K562 (cell line): Measurements from ENCODE around the gene CXorf65. TPM values are rescaled to one million over a fixed set of nuclear protein-coding genes. Genes with fewer than 3 reads are reported as not detected.
A peak's percentile ranks its signal among the peaks of the same experiment; 100 is the strongest.

Source experiments
- ATAC-seq: fragments of 200-7000 bp; cut with Tn5 transposase; 3 replicates; pipeline ENCODE4 v1.9.1; 2020; ENCODE audit warnings: moderate library complexity
- BruUV-seq: library from RNA; stranded (reverse); fragments of 400-500 nt; replicated peaks from 2 replicates; lab custom pipeline; 2021; lab: Mats Ljungman, UMichigan
- CTCF ChIA-PET: fragments of 300-600 bp; formaldehyde crosslinking; extraction: SDS; loops from one replicate; lab custom pipeline; 2021; ENCODE audit warnings: low intra/inter-chr PET ratio; lab: Yijun Ruan, JAX
- POLR2A ChIA-PET: fragments of 300-600, 350-650 bp; sonication (Branson Sonifier 250); formaldehyde crosslinking; extraction: SDS; loops from one replicate; lab custom pipeline; 2021; ENCODE audit warnings: antibody characterized with exemption, inconsistent platforms; lab: Yijun Ruan, JAX
- DNase-seq, 4 experiments: peaks; one replicate each; pipeline versions ENCODE4 v3.0.0 to v3.0.0-alpha.2; 2011 to 2018; ENCODE audit warnings: low spot score in 3 of 4, mixed read lengths in 3 of 4; ENCODE audit errors: extremely low read depth in 1 of 4
- FAIRE-seq: peaks from 2 replicates; lab custom pipeline; 2011; peaks lifted over from hg19 to GRCh38; lab: Jason Lieb, UNC
- H2AFZ ChIP-seq: 2 replicates; pipeline ENCODE4 v1.6.0; 2011; ENCODE audit warnings: low read depth, low read length, control low read depth, inconsistent platforms
- H3K27ac ChIP-seq: fragments of 200-600 bp; 3 replicates; pipeline ENCODE4 v1.8.0; 2011; ENCODE audit warnings: low read depth, mild to moderate bottlenecking, control low read depth, inconsistent platforms, low read length, moderate library complexity, mixed read lengths; ENCODE audit errors: extremely low read depth
- H3K27me3 ChIP-seq, 2 experiments: fragments of 300-600 bp in 1 of 2; 2 replicates in 1 of 2; 3 replicates in 1 of 2; pipeline versions ENCODE4 v1.6.0 to v1.8.0; 2011; ENCODE audit warnings: inconsistent platforms in 2 of 2, low read length in 2 of 2, mild to moderate bottlenecking in 1 of 2, mixed read lengths in 1 of 2, moderate library complexity in 1 of 2; ENCODE audit not compliant: control insufficient read depth in 2 of 2, insufficient read depth in 2 of 2
- H3K36me3 ChIP-seq: fragments of 300-600 bp; 3 replicates; pipeline ENCODE4 v1.8.0; 2011; ENCODE audit warnings: mild to moderate bottlenecking, low read length, inconsistent platforms; ENCODE audit not compliant: control insufficient read depth, insufficient read depth
- H3K4me1 ChIP-seq, 2 experiments: fragments of 200-600 bp in 1 of 2; replicated peaks in 1 of 2; 2 replicates in 1 of 2; 3 replicates in 1 of 2; pipeline versions ENCODE4 v1.5.1 to v1.8.0; 2011; ENCODE audit warnings: inconsistent platforms in 2 of 2, low read length in 2 of 2, mild to moderate bottlenecking in 1 of 2, mixed read lengths in 1 of 2, moderate library complexity in 1 of 2; ENCODE audit not compliant: control insufficient read depth in 2 of 2, insufficient read depth in 2 of 2
- H3K4me2 ChIP-seq: 2 replicates; pipeline ENCODE4 v1.6.1; 2011; ENCODE audit warnings: low read length, control low read depth, inconsistent platforms, mixed read lengths; ENCODE audit not compliant: insufficient read depth
- H3K4me3 ChIP-seq: fragments of 200-600 bp; sonication (generic), shearing (Covaris generic); 2 replicates; pipeline ENCODE4 v1.5.1; 2016; ENCODE audit warnings: control low read depth, inconsistent platforms
- H3K79me2 ChIP-seq: fragments of 200-600 bp; 3 replicates; pipeline ENCODE4 v1.8.0; 2011; ENCODE audit warnings: low read length, inconsistent platforms; ENCODE audit not compliant: control insufficient read depth, insufficient read depth
- H3K9ac ChIP-seq, 2 experiments: 2 replicates each; pipeline versions ENCODE4 v1.6.0 to v1.6.1; 2011; ENCODE audit warnings: low read depth in 2 of 2, low read length in 2 of 2, control low read depth in 1 of 2, inconsistent platforms in 1 of 2, mild to moderate bottlenecking in 1 of 2, mixed read lengths in 1 of 2; ENCODE audit not compliant: insufficient read depth in 1 of 2
- H3K9me1 ChIP-seq: one replicate; pipeline ENCODE4 v1.6.0; 2011; ENCODE audit warnings: inconsistent platforms, mild to moderate bottlenecking, low read length, moderate library complexity; ENCODE audit not compliant: control insufficient read depth, insufficient read depth
- H3K9me3 ChIP-seq: replicated peaks from 2 replicates; pipeline ENCODE4 v1.5.1; 2011; ENCODE audit warnings: low read depth, low read length, inconsistent platforms; ENCODE audit not compliant: control insufficient read depth, insufficient read depth
- H4K20me1 ChIP-seq: replicated peaks from 2 replicates; pipeline ENCODE4 v1.6.1; 2011; ENCODE audit warnings: low read length, inconsistent platforms, mixed read lengths; ENCODE audit not compliant: control insufficient read depth, insufficient read depth
- ADNP ChIP-seq: fragments of 200-800 bp; sonication (Bioruptor generic); IDR thresholded peaks from 2 replicates; pipeline ENCODE4 v1.6.1; 2016; ENCODE audit warnings: missing genetic modification characterization, missing compliant biosample characterization
- ARID1B ChIP-seq: fragments of 450-650 bp; IDR thresholded peaks from 2 replicates; pipeline ENCODE4 v1.6.1; 2016; ENCODE audit warnings: antibody characterized with exemption, mild to moderate bottlenecking, inconsistent platforms
- ATF7 ChIP-seq: fragments of 450-650 bp; IDR thresholded peaks from 2 replicates; pipeline ENCODE4 v1.7.1; 2014; ENCODE audit warnings: mild to moderate bottlenecking, moderate library complexity
- CGGBP1 ChIP-seq: fragments of 250-450 bp; sonication (Bioruptor Pico); IDR thresholded peaks from 2 replicates; pipeline ENCODE4 v1.9.0; 2021; ENCODE audit warnings: mild to moderate bottlenecking
- CXXC5 ChIP-seq: fragments of 250-450 bp; sonication (Bioruptor Pico); IDR thresholded peaks from 2 replicates; pipeline ENCODE4 v1.8.0; 2022; ENCODE audit warnings: inconsistent platforms, mild to moderate bottlenecking, moderate library complexity
- ESRRB ChIP-seq: fragments of 250-450 bp; sonication (Bioruptor Pico); IDR thresholded peaks from 2 replicates; pipeline ENCODE4 v1.5.0; 2020; ENCODE audit warnings: mild to moderate bottlenecking, moderate library complexity, borderline replicate concordance
- GATAD2A ChIP-seq: fragments of 450-650 bp; IDR thresholded peaks from 2 replicates; pipeline ENCODE4 v1.6.1; 2017
- GTF2E2 ChIP-seq: fragments of 200-800 bp; sonication (Bioruptor generic); IDR thresholded peaks from 2 replicates; pipeline ENCODE4 v1.6.1; 2016; ENCODE audit warnings: missing genetic modification characterization, missing compliant biosample characterization
- HBP1 ChIP-seq: fragments of 450-650 bp; formaldehyde crosslinking; IDR thresholded peaks from 2 replicates; pipeline ENCODE4 v1.4.0; 2022; ENCODE audit warnings: missing genetic modification characterization
- HNRNPL ChIP-seq: fragments of 200-400 bp; formaldehyde crosslinking; IDR thresholded peaks from 2 replicates; pipeline ENCODE4 v1.6.1; 2017; ENCODE audit warnings: low read depth, mild to moderate bottlenecking, low read length
- HNRNPUL1 ChIP-seq: fragments of 200-400 bp; formaldehyde crosslinking; IDR thresholded peaks from 2 replicates; pipeline ENCODE4 v1.6.1; 2017; ENCODE audit warnings: low read length
- KDM1A ChIP-seq, 2 experiments: fragments of 450-650 bp; IDR thresholded peaks; 2 replicates each; pipeline ENCODE4 v1.6.1; 2016; ENCODE audit warnings: mild to moderate bottlenecking in 2 of 2
- KLF10 ChIP-seq: fragments of 250-450 bp; sonication (Bioruptor Pico); IDR thresholded peaks from 2 replicates; pipeline ENCODE4 v1.6.1; 2021; ENCODE audit warnings: matching md5 sums
- MAZ ChIP-seq, 2 experiments: fragments of 450-650 bp in 1 of 2; sonication (generic) in 1 of 2; formaldehyde crosslinking; IDR thresholded peaks in 1 of 2; conservative IDR thresholded peaks in 1 of 2; 2 replicates each; pipeline versions ENCODE4 v1.4.0 to v1.5.0; 2020; ENCODE audit warnings: mild to moderate bottlenecking in 1 of 2, missing genetic modification reagents in 1 of 2
- RBBP5 ChIP-seq: fragments of 200-600 bp; sonication (generic); IDR thresholded peaks from 2 replicates; pipeline ENCODE4 v1.6.1; 2012; ENCODE audit warnings: borderline replicate concordance, mild to moderate bottlenecking, low read length, control low read depth, inconsistent platforms; ENCODE audit not compliant: insufficient read depth, poor library complexity, severe bottlenecking
- SAFB2 ChIP-seq: fragments of 200-400 bp; formaldehyde crosslinking; IDR thresholded peaks from 2 replicates; pipeline ENCODE4 v1.6.1; 2018; ENCODE audit warnings: borderline replicate concordance, low read length, low read depth, moderate library complexity; ENCODE audit not compliant: severe bottlenecking
- SAP30 ChIP-seq: fragments of 200-600 bp; sonication (generic); IDR thresholded peaks from 2 replicates; pipeline ENCODE4 v1.6.1; 2012; ENCODE audit warnings: borderline replicate concordance, low read depth, mild to moderate bottlenecking, moderate library complexity, low read length, control low read depth, inconsistent platforms; ENCODE audit not compliant: insufficient read depth, poor library complexity, severe bottlenecking
- ZFPM2 ChIP-seq: fragments of 250-450 bp; sonication (Bioruptor Pico); IDR thresholded peaks from 2 replicates; pipeline ENCODE4 v1.5.1; 2022; ENCODE audit warnings: mild to moderate bottlenecking
- WGBS: fragments of 100-300 bp; shearing (Covaris generic); methylation state at CpG from one replicate; pipeline ENCODE4 v1.1.6; 2016; ENCODE audit warnings: low coverage, mixed read lengths; ENCODE audit not compliant: insufficient coverage; ENCODE audit errors: missing lambda C conversion rate; 5-methylcytosine and 5-hydroxymethylcytosine counted together
- in situ Hi-C: fragments of 300-500 bp; cut with MboI; formaldehyde crosslinking; loops from 4 replicates; pipeline ENCODE4 v1.15.0; 2018; ENCODE audit warnings: inconsistent platforms, mixed read lengths
- intact Hi-C: fragments of 100-400 bp; cut with micrococcal nuclease; formaldehyde crosslinking; loops from 2 replicates; pipeline ENCODE4 v1.14.2; 2022
- polyA plus RNA-seq, 8 experiments: library from polyadenylated mRNA; depleted of rRNA in 4 of 8; stranded (reverse) in 5 of 8; unstranded in 3 of 8; fragments of >200 nt; fragmentation: Nextera tagmentation in 2 of 8; fragmentation: Illumina TruSeq in 1 of 8; extraction: Ambion mirVana in 2 of 8; extraction: Trizol in 1 of 8; gene quantifications; 2 replicates each; pipeline versions ENCODE4 v1.2.1 to v1.2.3, GENCODE V29; 2011 to 2014; ENCODE audit warnings: inconsistent platforms in 1 of 8, missing spikeins in 1 of 8
- total RNA-seq, 7 experiments: library from RNA; depleted of rRNA in 6 of 7; stranded (reverse); fragments of >200 nt in 6 of 7; fragmentation: Illumina TruSeq in 2 of 7; extraction: Trizol in 2 of 7; gene quantifications; 2 replicates each; pipeline versions ENCODE4 v1.2.1 to v1.2.3, GENCODE V29; 2011 to 2021; ENCODE audit warnings: low replicate concordance in 1 of 7
- TF ChIP-seq, protein P1 (sequence below): sonication (generic); formaldehyde crosslinking; IDR thresholded peaks from 2 replicates; pipeline ENCODE4 v1.8.0; 2022; ENCODE audit warnings: missing genetic modification reagents, mild to moderate bottlenecking, moderate library complexity, borderline replicate concordance

Gene CXorf65
- total and polyA plus RNA-seq, 9 of the 15 experiments (the other 6 are each of a cell fraction or from before 2014, with no cell fraction given) = 1.4 to 8.4 (median 2.9) TPM

- in situ Hi-C loops (no loop called here), intact Hi-C loops (no loop called here)
- Histone ChIP-seq H3K4me2 (peak within 1 kb of the TSS; percentile 88), H3K79me2 (peaks cover 15% of the 10 kb centered on the region), H3K9me1 (peaks cover 2% of the 10 kb centered on the region), H3K9me3 (no peaks in the 10 kb centered on the region), H2AFZ (peak within 1 kb of the TSS; percentile 90), H3K4me3 (peak within 1 kb of the TSS; percentile 89), H4K20me1 (no peaks in the 10 kb centered on the region), H3K9ac (peak within 1 kb of the TSS; percentile 86 to 96), H3K36me3 (peaks cover 39% of the 10 kb centered on the region; the same call in 2 of the 3 replicates), H3K4me1 (peaks cover 8% of the 10 kb centered on the region in 2 experiments; a peak in 4 of 5 replicates), H3K27ac (peak within 1 kb of the TSS; percentile 91), H3K27me3 (no peaks in the 10 kb centered on the region)
- BruUV-seq = TSS peak; percentile 99
- DNase-seq (peak; percentile 86 to 89 (median 88)), ATAC-seq (peak; percentile 99), FAIRE-seq (peak; percentile 87)
- POLR2A ChIA-PET = interaction anchor here (0.6 to 3.3 kb wide), 11 partner anchors 9 to 443 kb away, joined by 3 to 29 read pairs (median 4); partner anchors contain the start of gene NONO
- CTCF ChIA-PET = no interaction called here
- 1% methylated on average over 28 of the region's 56 CpGs for WGBS
- TF ChIP-seq, protein P1, sequence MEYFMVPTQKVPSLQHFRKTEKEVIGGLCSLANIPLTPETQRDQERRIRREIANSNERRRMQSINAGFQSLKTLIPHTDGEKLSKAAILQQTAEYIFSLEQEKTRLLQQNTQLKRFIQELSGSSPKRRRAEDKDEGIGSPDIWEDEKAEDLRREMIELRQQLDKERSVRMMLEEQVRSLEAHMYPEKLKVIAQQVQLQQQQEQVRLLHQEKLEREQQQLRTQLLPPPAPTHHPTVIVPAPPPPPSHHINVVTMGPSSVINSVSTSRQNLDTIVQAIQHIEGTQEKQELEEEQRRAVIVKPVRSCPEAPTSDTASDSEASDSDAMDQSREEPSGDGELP = peak; percentile 34; the same call in 1 of the 2 replicates
- TF ChIP-seq SAFB2 (no peak), ESRRB (no peak), KLF10 (no peak), GATAD2A (peak; percentile 78), CXXC5 (0 out of 2 replicates have a peak, but pooled peaks have one; percentile 10), CGGBP1 (CRISPR knock-in tag) (no peak), SAP30 (no peak), HNRNPUL1 (no peak), ARID1B (no peak; the same call in 1 of the 2 replicates), HBP1 (CRISPR knock-in tag) (no peak), RBBP5 (peak; percentile 61), MAZ (CRISPR knock-in tag; conservative IDR thresholded peaks at IDR 0.05 in 1 of 2, IDR thresholded peaks at IDR 0.05 in 1 of 2) (no peak), HNRNPL (no peak), ADNP (tag) (no peak), ZFPM2 (CRISPR knock-in tag) (no peak), KDM1A (IDR thresholded peaks at IDR 0.05) (no peak), GTF2E2 (tag) (peak; percentile 57; the same call in 1 of the 2 replicates), ATF7 (peak; percentile 30; the same call in 1 of the 2 replicates)
These were observed 11.8 kb upstream of the CXorf65 start, which contains the start of gene MED12 for GRCh38 chrX:71118032-71118984. Gene MED12, plus strand, starts transcription at chrX:71118596. Its CDS starts 159 bp downstream, at chrX:71118755.
